OCI-LY7 (cell line): ENCODE data around the gene PHETA1. TPM values are rescaled to one million over a fixed set of nuclear protein-coding genes. Genes with fewer than 3 reads are reported as not detected.
A peak's percentile ranks its signal among the peaks of the same experiment; 100 is the strongest.

Source experiments
- BruUV-seq: library from RNA; stranded (reverse); fragments of 400-500 nt; replicated peaks from 2 replicates; lab custom pipeline; 2021; lab: Mats Ljungman, UMichigan
- CTCF ChIA-PET: fragments of 300-600 bp; sonication (Branson Sonifier 250); formaldehyde crosslinking; loops from one replicate; lab custom pipeline; 2022; ENCODE audit warnings: antibody characterized with exemption; ENCODE audit not compliant: unreplicated experiment; lab: Charles Lee
- POLR2A ChIA-PET: fragments of 300-600 bp; sonication (Branson Sonifier 250); formaldehyde crosslinking; loops from one replicate; lab custom pipeline; 2022; ENCODE audit warnings: antibody characterized with exemption; lab: Charles Lee
- DNase-seq: peaks from one replicate; pipeline ENCODE4 v3.0.0-alpha.2; 2015; ENCODE audit warnings: low spot score
- H2AFZ ChIP-seq: fragments of 200-600 bp; sonication (generic), shearing (Covaris generic); 2 replicates; pipeline ENCODE4 v1.6.1; 2014; ENCODE audit warnings: mild to moderate bottlenecking, antibody characterized with exemption, low read length, moderate library complexity
- H3K27ac ChIP-seq: fragments of 200-600 bp; sonication (generic); 2 replicates; pipeline ENCODE4 v1.5.1; 2014; ENCODE audit warnings: mixed run types, low read depth, mild to moderate bottlenecking, moderate library complexity, low read length, inconsistent platforms; ENCODE audit not compliant: poor library complexity, severe bottlenecking
- H3K36me3 ChIP-seq: fragments of 200-600 bp; sonication (generic); 2 replicates; pipeline ENCODE4 v1.6.1; 2014; ENCODE audit warnings: mild to moderate bottlenecking, antibody characterized with exemption, low read length, moderate library complexity, mixed read lengths; ENCODE audit not compliant: insufficient read depth
- H3K4me1 ChIP-seq: fragments of 200-600 bp; sonication (generic); 2 replicates; pipeline ENCODE4 v1.5.1; 2014; ENCODE audit warnings: mild to moderate bottlenecking, low read length; ENCODE audit not compliant: insufficient read depth, poor library complexity, severe bottlenecking
- H3K4me2 ChIP-seq: fragments of 200-600 bp; sonication (generic); 2 replicates; pipeline ENCODE4 v1.6.1; 2014; ENCODE audit warnings: mild to moderate bottlenecking, low read length
- H3K4me3 ChIP-seq: fragments of 200-600 bp; sonication (generic); 2 replicates; pipeline ENCODE4 v1.5.1; 2014; ENCODE audit warnings: mild to moderate bottlenecking, low read depth, low read length; ENCODE audit not compliant: poor library complexity, severe bottlenecking
- H3K79me2 ChIP-seq: fragments of 200-600 bp; sonication (generic); 2 replicates; pipeline ENCODE4 v1.6.1; 2016; ENCODE audit warnings: low read depth, mild to moderate bottlenecking, low read length, moderate library complexity, mixed read lengths; ENCODE audit not compliant: insufficient read depth
- H3K9me2 ChIP-seq: fragments of 200-600 bp; sonication (generic); 2 replicates; pipeline ENCODE4 v1.6.1; 2016; ENCODE audit warnings: mild to moderate bottlenecking, low read length, mixed read lengths; ENCODE audit not compliant: insufficient read depth
- H3K9me3 ChIP-seq: fragments of 200-600 bp; sonication (generic); 2 replicates; pipeline ENCODE4 v1.6.1; 2014; ENCODE audit warnings: mild to moderate bottlenecking, mixed run types, low read length, mixed read lengths
- H4K20me1 ChIP-seq: fragments of 200-600 bp; sonication (generic); 2 replicates; pipeline ENCODE4 v1.6.1; 2014; ENCODE audit warnings: mild to moderate bottlenecking, antibody characterized with exemption, low read length, moderate library complexity, mixed read lengths; ENCODE audit not compliant: insufficient read depth
- EZH2phosphoT487 ChIP-seq: fragments of 200-600 bp; sonication (generic); IDR thresholded peaks from 2 replicates; pipeline ENCODE4 v1.6.1; 2018; ENCODE audit warnings: low read depth, borderline replicate concordance, mild to moderate bottlenecking, mixed run types, antibody characterized with exemption, low read length, moderate library complexity, mixed read lengths
- intact Hi-C: fragments of 100-400 bp; cut with micrococcal nuclease; formaldehyde crosslinking; loops from one replicate; pipeline ENCODE4 v1.10.0; 2022; ENCODE audit not compliant: unreplicated experiment
- total RNA-seq, 2 experiments: library from RNA; depleted of rRNA in 1 of 2; stranded (reverse); fragments of >200 nt in 1 of 2; shearing (Covaris generic) in 1 of 2; gene quantifications; 2 replicates each; pipeline ENCODE4 v1.2.3, GENCODE V29; 2014 to 2022
- TF ChIP-seq, protein P1 (sequence below): fragments of 200-600 bp; sonication (generic); conservative IDR thresholded peaks from 2 replicates; pipeline ENCODE4 v1.5.1; 2014; ENCODE audit warnings: mild to moderate bottlenecking, antibody characterized with exemption, low read length, moderate library complexity, mixed read lengths

PHETA1 gene
- total RNA-seq, 2 experiments from 2014 or later, result 0.73 to 2.7 TPM

DNA sequence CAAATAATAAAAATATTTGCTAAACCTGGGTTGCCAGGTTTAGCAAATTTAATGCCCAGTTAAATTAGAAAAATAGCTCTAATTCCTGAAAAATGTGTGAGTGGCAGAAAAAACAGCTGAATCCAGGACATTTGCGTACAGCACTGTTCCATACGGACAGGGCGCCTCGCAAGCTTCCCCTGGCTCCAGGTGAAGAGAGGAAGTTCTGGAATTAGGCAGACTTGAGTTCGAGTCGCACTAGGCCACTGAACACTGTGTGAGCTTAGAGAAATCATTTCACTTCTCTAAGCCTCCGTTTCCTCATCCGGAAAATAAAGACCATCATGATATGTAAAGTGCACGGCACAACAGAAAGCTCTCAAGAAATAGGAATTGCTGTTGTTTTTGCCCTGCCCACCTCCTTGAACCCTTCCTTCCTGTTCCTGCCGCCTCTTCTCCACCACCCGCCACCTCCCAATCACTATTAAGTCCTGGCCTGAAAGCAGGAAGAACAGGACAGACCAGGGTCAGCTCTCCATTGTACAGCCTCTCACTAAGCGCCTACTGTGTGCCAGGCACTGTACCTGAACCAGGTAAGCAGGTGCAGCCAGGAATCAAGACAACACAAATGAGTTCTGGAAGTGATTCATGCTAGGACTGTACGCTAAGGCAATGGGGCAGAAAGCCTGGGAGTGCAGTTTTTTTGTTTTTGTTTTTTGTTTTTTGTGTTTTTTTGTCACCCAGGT is 763 bp upstream of the PHETA1 start:
- H3K4me2 ChIP-seq, result peak overlapping the region; percentile 83
- CTCF ChIA-PET, result no interaction called here
- intact Hi-C loops, result no loop called here
- no peaks in the 10 kb centered on the region for H3K9me3 ChIP-seq
- H3K79me2 ChIP-seq, result no peaks in the 10 kb centered on the region
- peak overlapping the region; percentile 93 for H2AFZ ChIP-seq
- H3K36me3 ChIP-seq, result no peaks in the 10 kb centered on the region
- H3K27ac ChIP-seq, result no peak overlapping the region
- POLR2A ChIA-PET, result interaction anchor here (0.6 to 1.6 kb wide), 3 partner anchors 13 to 391 kb away, joined by 3 to 5 read pairs (median 3); no protein-coding TSS in a partner anchor
- no peaks in the 10 kb centered on the region for H3K9me2 ChIP-seq
- no peak for DNase-seq
- H4K20me1 ChIP-seq, result no peaks in the 10 kb centered on the region
- TF ChIP-seq, protein P1, sequence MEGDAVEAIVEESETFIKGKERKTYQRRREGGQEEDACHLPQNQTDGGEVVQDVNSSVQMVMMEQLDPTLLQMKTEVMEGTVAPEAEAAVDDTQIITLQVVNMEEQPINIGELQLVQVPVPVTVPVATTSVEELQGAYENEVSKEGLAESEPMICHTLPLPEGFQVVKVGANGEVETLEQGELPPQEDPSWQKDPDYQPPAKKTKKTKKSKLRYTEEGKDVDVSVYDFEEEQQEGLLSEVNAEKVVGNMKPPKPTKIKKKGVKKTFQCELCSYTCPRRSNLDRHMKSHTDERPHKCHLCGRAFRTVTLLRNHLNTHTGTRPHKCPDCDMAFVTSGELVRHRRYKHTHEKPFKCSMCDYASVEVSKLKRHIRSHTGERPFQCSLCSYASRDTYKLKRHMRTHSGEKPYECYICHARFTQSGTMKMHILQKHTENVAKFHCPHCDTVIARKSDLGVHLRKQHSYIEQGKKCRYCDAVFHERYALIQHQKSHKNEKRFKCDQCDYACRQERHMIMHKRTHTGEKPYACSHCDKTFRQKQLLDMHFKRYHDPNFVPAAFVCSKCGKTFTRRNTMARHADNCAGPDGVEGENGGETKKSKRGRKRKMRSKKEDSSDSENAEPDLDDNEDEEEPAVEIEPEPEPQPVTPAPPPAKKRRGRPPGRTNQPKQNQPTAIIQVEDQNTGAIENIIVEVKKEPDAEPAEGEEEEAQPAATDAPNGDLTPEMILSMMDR, result no peak
- TF ChIP-seq EZH2phosphoT487, result no peak
- no TSS peak for BruUV-seq
- H3K4me3 ChIP-seq, result peak overlapping the region; percentile 72
- H3K4me1 ChIP-seq, result peaks cover 12% of the 10 kb centered on the region

DNA sequence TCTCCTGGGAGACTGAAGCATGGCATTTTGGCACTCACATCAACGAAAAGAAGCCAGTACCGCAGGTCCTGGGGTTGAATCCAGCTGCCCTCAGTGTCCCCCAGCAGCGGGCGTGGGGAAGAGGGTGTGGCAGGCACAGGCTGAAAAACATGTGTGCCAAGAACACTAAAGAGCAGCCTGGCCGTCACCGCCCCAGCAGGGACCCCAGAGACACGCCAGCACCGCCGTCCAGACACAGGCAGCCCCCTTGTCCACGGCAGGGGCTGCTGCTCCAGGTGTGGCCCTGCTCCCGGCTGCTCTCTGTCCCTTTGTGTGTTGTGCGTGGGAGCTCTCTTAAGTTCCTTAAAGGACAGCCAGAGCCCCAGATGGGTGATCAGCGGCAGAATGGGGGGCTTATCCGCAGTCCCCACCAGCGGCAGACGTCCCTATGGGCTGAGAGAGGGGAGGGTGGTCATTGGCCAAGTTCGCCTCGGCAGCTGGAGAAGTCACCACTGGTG is 556 bp downstream of the PHETA1 start:
- ChIA-PET POLR2A (interaction anchor here (0.6 to 1.6 kb wide), 3 partner anchors 14 to 436 kb away, joined by 3 to 5 read pairs (median 3); no protein-coding TSS in a partner anchor), CTCF (no interaction called here)
- H4K20me1 ChIP-seq, result no peaks in the 10 kb centered on the region
- intact Hi-C loops, result no loop called here
- H3K9me3 ChIP-seq, result no peaks in the 10 kb centered on the region
- TF ChIP-seq EZH2phosphoT487, result no peak
- TF ChIP-seq, protein P1, result no peak
- no TSS peak for BruUV-seq
- DNase-seq, result no peak
- H2AFZ ChIP-seq, result peak overlapping the region; percentile 93
- H3K36me3 ChIP-seq, result no peaks in the 10 kb centered on the region
- H3K4me1 ChIP-seq, result peaks cover 12% of the 10 kb centered on the region
- H3K79me2 ChIP-seq, result no peaks in the 10 kb centered on the region
- no peak overlapping the region for H3K27ac ChIP-seq
- no peaks in the 10 kb centered on the region for H3K9me2 ChIP-seq
- peak overlapping the region; percentile 83 for H3K4me2 ChIP-seq
- peak overlapping the region; percentile 72 for H3K4me3 ChIP-seq
